Neuronal stem cell (in vitro differentiated cells): ENCODE results near the gene SAMSN1. TPM values are rescaled to one million over a fixed set of nuclear protein-coding genes. Genes with fewer than 3 reads are reported as not detected.

Experiments
- DNase-seq: peaks from one replicate; pipeline ENCODE4 v3.0.0-alpha.2; 2013; ENCODE audit warnings: low spot score
- H2AFZ ChIP-seq: one replicate; pipeline ENCODE4 v1.6.1; 2013; ENCODE audit warnings: mild to moderate bottlenecking, low read length, inconsistent platforms
- H2AK5ac ChIP-seq: 2 replicates; pipeline ENCODE4 v1.6.1; 2013; ENCODE audit warnings: low read depth, mild to moderate bottlenecking, inconsistent platforms, low read length, moderate library complexity, mixed read lengths
- H2BK120ac ChIP-seq: 2 replicates; pipeline ENCODE4 v1.6.1; 2013; ENCODE audit warnings: low read depth, mild to moderate bottlenecking, inconsistent platforms, low read length, moderate library complexity, mixed read lengths
- H2BK12ac ChIP-seq: one replicate; pipeline ENCODE4 v1.6.1; 2013; ENCODE audit warnings: low read length, inconsistent platforms
- H2BK15ac ChIP-seq: 2 replicates; pipeline ENCODE4 v1.6.1; 2013; ENCODE audit warnings: mild to moderate bottlenecking, low read length, inconsistent platforms, mixed read lengths
- H2BK5ac ChIP-seq: one replicate; pipeline ENCODE4 v1.6.1; 2013; ENCODE audit warnings: inconsistent platforms, mild to moderate bottlenecking, low read length, moderate library complexity
- H3K14ac ChIP-seq: one replicate; pipeline ENCODE4 v1.6.1; 2013; ENCODE audit warnings: low read length, inconsistent platforms
- H3K18ac ChIP-seq: 2 replicates; pipeline ENCODE4 v1.6.1; 2013; ENCODE audit warnings: low read length, inconsistent platforms
- H3K23ac ChIP-seq: 2 replicates; pipeline ENCODE4 v1.6.1; 2013; ENCODE audit warnings: low read depth, mild to moderate bottlenecking, mixed read lengths, low read length, inconsistent platforms; ENCODE audit not compliant: poor library complexity
- H3K27ac ChIP-seq: replicated peaks from 3 replicates; pipeline ENCODE4 v1.5.1; 2013; ENCODE audit warnings: low read length, inconsistent platforms
- H3K27me3 ChIP-seq, 3 experiments: 2 replicates each; pipeline ENCODE4 v1.6.1; 2013; ENCODE audit warnings: low read length in 3 of 3, mild to moderate bottlenecking in 2 of 3, inconsistent platforms in 1 of 3, low read depth in 1 of 3, mixed read lengths in 1 of 3, moderate library complexity in 1 of 3; ENCODE audit not compliant: control insufficient read depth in 3 of 3, insufficient read depth in 3 of 3
- H3K36me3 ChIP-seq, 2 donors: replicated peaks in 1 of 2; 2 replicates each; pipeline ENCODE4 v1.6.1; 2013; ENCODE audit warnings: low read length in 2 of 2; ENCODE audit not compliant: control insufficient read depth in 2 of 2, insufficient read depth in 2 of 2
- H3K4ac ChIP-seq: 2 replicates; pipeline ENCODE4 v1.6.1; 2013; ENCODE audit warnings: inconsistent platforms, mild to moderate bottlenecking, low read length, moderate library complexity
- H3K4me1 ChIP-seq, 2 donors: 1 replicate in 1 of 2; 2 replicates in 1 of 2; pipeline ENCODE4 v1.6.1; 2013; ENCODE audit warnings: low read length in 2 of 2, low read depth in 1 of 2; ENCODE audit not compliant: control insufficient read depth in 2 of 2, insufficient read depth in 1 of 2
- H3K4me2 ChIP-seq: one replicate; pipeline ENCODE4 v1.6.1; 2013; ENCODE audit warnings: mild to moderate bottlenecking, low read length, inconsistent platforms; ENCODE audit not compliant: insufficient read depth, poor library complexity, severe bottlenecking
- H3K4me3 ChIP-seq, 2 donors: 2 replicates each; pipeline ENCODE4 v1.5.1; 2013; ENCODE audit warnings: low read length in 2 of 2, mild to moderate bottlenecking in 2 of 2, inconsistent platforms in 1 of 2, moderate library complexity in 1 of 2
- H3K79me1 ChIP-seq: one replicate; pipeline ENCODE4 v1.6.1; 2013; ENCODE audit warnings: low read depth, mild to moderate bottlenecking, inconsistent platforms, low read length, moderate library complexity
- H3K9ac ChIP-seq: one replicate; pipeline ENCODE4 v1.6.1; 2013; ENCODE audit warnings: mild to moderate bottlenecking, low read depth, low read length, inconsistent platforms; ENCODE audit not compliant: poor library complexity
- H3K9me3 ChIP-seq, 2 donors: replicated peaks in 1 of 2; 2 replicates each; pipeline versions ENCODE3 to v1.6.1; 2013; ENCODE audit warnings: low read length in 2 of 2, mild to moderate bottlenecking in 2 of 2, inconsistent platforms in 1 of 2, low read depth in 1 of 2, mixed read lengths in 1 of 2, moderate library complexity in 1 of 2; ENCODE audit not compliant: control insufficient read depth in 2 of 2, insufficient read depth in 1 of 2
- H4K8ac ChIP-seq: one replicate; pipeline ENCODE4 v1.6.1; 2013; ENCODE audit warnings: low read depth, mild to moderate bottlenecking, inconsistent platforms, low read length, moderate library complexity
- H4K91ac ChIP-seq: one replicate; pipeline ENCODE4 v1.6.1; 2013; ENCODE audit warnings: low read length, low read depth, mild to moderate bottlenecking, inconsistent platforms; ENCODE audit not compliant: poor library complexity
- WGBS, 2 donors: extraction: QIAGEN DNeasy Blood & Tissue Kit; methylation state at CpG; one replicate each; pipeline ENCODE4 v1.1.7; 2013; ENCODE audit warnings: missing lambda C conversion rate in 2 of 2, mixed read lengths in 1 of 2; ENCODE audit not compliant: insufficient read length in 2 of 2, insufficient replicate concordance in 1 of 2; ENCODE audit errors: extremely low coverage in 2 of 2; 5-methylcytosine and 5-hydroxymethylcytosine counted together
- polyA plus RNA-seq, 2 experiments: library from polyadenylated mRNA; stranded (reverse); fragments of 200-250 nt; gene quantifications; one replicate each; pipeline ENCODE4 v1.2.3, GENCODE V29; 2013

The SAMSN1 gene
- not detected for polyA plus RNA-seq (2013, experiment 1 of 2)
- 0.04 TPM for polyA plus RNA-seq (2013, experiment 2 of 2)

DNA sequence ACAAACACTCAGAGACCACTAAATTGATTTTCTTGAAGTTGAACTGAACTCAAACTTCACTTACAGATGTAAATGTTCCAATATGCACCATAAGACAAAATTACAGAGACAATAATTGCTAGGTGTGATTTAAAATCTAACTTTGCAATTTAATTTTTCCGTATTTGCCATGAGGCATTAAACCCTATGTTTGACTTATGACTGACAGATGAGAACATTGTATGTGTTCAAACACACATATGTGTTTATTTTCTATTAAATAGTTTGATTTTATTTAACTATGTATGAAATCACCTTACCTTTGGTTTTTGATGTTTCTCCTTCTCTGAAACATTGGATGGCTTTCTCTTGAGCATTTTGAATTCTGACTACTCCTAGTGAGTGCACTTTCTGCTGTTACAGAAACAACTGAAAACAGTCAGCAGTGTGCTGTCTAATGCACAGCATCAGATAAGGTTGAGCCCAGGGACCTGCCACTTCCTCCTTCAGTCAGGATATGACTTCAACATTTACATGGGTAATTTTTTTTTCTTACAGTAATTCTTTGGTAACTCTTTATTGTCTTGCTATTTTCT is at the start of gene SAMSN1:
SAMSN1 (minus strand) TSS at position 410 of the 575 bp plus-strand sequence; CDS start at position 356, 54 bp downstream.
- no peak within 1 kb of the TSS for H4K91ac ChIP-seq
- no peak within 1 kb of the TSS for H3K27ac ChIP-seq
- no peaks in the 10 kb centered on the region for H3K9me3 ChIP-seq
- H3K4me2 ChIP-seq: no peak within 1 kb of the TSS
- H3K4me1 ChIP-seq: no peaks in the 10 kb centered on the region
- H4K8ac ChIP-seq: no peak within 1 kb of the TSS
- no peak within 1 kb of the TSS for H3K23ac ChIP-seq
- H3K79me1 ChIP-seq: no peaks in the 10 kb centered on the region
- no peak within 1 kb of the TSS for H3K14ac ChIP-seq
- H2AFZ ChIP-seq: no peak within 1 kb of the TSS
- no peak within 1 kb of the TSS for H3K4ac ChIP-seq
- no peaks in the 10 kb centered on the region for H3K36me3 ChIP-seq
- H2BK5ac ChIP-seq: no peak within 1 kb of the TSS
- no peak within 1 kb of the TSS for H2AK5ac ChIP-seq
- no peak within 1 kb of the TSS for H3K9ac ChIP-seq
- H2BK120ac ChIP-seq: no peak within 1 kb of the TSS
- H3K27me3 ChIP-seq: no peaks in the 10 kb centered on the region
- no peak within 1 kb of the TSS for H2BK15ac ChIP-seq
- no peak within 1 kb of the TSS for H2BK12ac ChIP-seq
- no peak within 1 kb of the TSS for H3K18ac ChIP-seq
- no peak for DNase-seq
- no peak within 1 kb of the TSS for H3K4me3 ChIP-seq
- no CpG with 5 or more reads among the region's 1 CpG for WGBS, 2 donors

DNA sequence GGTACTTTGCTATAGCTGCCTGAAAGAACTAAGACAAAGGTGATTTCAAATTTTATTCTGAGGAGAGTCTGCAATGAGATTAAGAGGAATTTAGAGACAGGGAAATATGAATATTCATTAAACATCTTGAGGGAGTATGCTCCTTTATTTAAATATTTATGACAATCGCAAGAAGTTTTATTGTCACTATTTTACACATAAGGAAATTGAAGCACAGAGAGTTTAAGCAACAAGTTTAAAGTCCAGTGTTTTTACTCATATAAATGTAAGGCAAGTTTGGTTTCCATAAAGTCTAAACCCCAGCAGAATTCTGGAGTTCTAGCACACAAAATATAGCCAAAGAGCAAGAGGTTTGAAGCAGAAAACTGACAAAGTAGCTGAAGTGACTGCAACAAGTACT is 49.3 kb upstream of the SAMSN1 start:
- no peak overlapping the region for H2AK5ac ChIP-seq
- WGBS, 2 donors: no CpG with 5 or more reads among the region's 1 CpG

DNA sequence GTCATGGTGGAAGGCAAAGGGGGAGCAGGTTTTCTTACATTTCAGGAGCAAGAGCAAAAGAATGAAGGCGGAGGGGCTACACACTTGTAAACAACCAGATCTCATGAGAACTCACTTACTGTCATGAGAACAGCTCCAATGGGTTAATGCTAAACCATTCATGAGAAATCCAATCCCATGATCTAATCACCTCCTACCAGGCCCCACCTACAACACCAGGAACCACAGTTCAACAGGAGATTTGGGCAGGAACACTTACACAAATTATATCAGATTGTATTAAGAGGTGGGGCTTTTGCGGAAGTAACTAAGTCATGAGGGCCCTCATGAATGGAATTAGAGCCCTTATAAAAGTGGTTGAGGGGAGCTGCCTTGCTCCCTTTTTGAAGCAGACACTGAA is 48.9 kb upstream of the SAMSN1 start:
- Histone ChIP-seq H2BK5ac (no peak overlapping the region), H3K79me1 (no peaks in the 10 kb centered on the region), H2AK5ac (no peak overlapping the region), H4K8ac (no peak overlapping the region), H3K9me3 (no peaks in the 10 kb centered on the region), H3K4me1 (no peaks in the 10 kb centered on the region), H3K18ac (no peak overlapping the region), H3K27me3 (no peaks in the 10 kb centered on the region), H3K4me2 (no peak overlapping the region), H2AFZ (no peak overlapping the region), H3K14ac (no peak overlapping the region), H3K27ac (no peak overlapping the region), H2BK120ac (no peak overlapping the region), H3K9ac (no peak overlapping the region), H2BK15ac (no peak overlapping the region), H3K4ac (no peak overlapping the region), H3K4me3 (no peak overlapping the region), H4K91ac (no peak overlapping the region), H3K36me3 (no peaks in the 10 kb centered on the region), H2BK12ac (no peak overlapping the region), H3K23ac (no peak overlapping the region)
- no peak for DNase-seq
- WGBS, 2 donors: no CpG with 5 or more reads among the region's 2 CpGs

More for the DNA sequence above, 49.3 kb upstream of the SAMSN1 start:
- Histone ChIP-seq H2AFZ (no peak overlapping the region), H3K4me3 (no peak overlapping the region), H3K36me3 (no peaks in the 10 kb centered on the region), H3K9me3 (no peaks in the 10 kb centered on the region), H3K9ac (no peak overlapping the region), H2BK15ac (no peak overlapping the region), H4K8ac (no peak overlapping the region), H2BK5ac (no peak overlapping the region), H3K4ac (no peak overlapping the region), H3K4me2 (no peak overlapping the region), H3K18ac (no peak overlapping the region), H3K4me1 (no peaks in the 10 kb centered on the region), H3K27me3 (no peaks in the 10 kb centered on the region), H2BK12ac (no peak overlapping the region), H3K27ac (no peak overlapping the region), H3K23ac (no peak overlapping the region), H3K79me1 (no peaks in the 10 kb centered on the region), H4K91ac (no peak overlapping the region), H2BK120ac (no peak overlapping the region), H3K14ac (no peak overlapping the region)
- no peak for DNase-seq

DNA sequence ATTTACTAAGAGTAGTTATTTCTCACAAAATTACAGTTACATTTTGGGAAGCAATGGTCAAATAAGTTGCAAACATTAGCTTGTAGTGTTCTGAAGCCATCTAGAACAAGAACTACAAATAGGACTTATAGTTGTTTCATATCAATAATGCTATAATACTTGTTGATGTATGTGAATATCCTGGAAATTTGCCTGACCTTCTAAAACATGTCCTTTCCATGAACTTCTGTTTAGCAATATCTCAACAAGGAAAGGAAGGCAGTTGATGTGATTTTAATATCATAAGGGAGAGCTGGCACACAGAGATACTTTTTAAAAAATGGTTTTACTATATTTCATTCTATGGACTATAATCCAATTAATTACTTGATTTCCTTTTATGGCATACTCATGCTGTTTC is 47.1 kb upstream of the SAMSN1 start:
- Histone ChIP-seq H2BK5ac (no peak overlapping the region), H3K4me2 (no peak overlapping the region), H4K91ac (no peak overlapping the region), H2AK5ac (no peak overlapping the region), H2AFZ (no peak overlapping the region), H3K27me3 (no peaks in the 10 kb centered on the region), H3K4ac (no peak overlapping the region), H3K9me3 (no peaks in the 10 kb centered on the region), H3K23ac (no peak overlapping the region), H4K8ac (no peak overlapping the region), H3K27ac (no peak overlapping the region), H3K18ac (no peak overlapping the region), H2BK120ac (no peak overlapping the region), H3K4me1 (no peaks in the 10 kb centered on the region), H2BK15ac (no peak overlapping the region), H3K36me3 (no peaks in the 10 kb centered on the region), H2BK12ac (no peak overlapping the region), H3K4me3 (no peak overlapping the region), H3K14ac (no peak overlapping the region), H3K9ac (no peak overlapping the region), H3K79me1 (no peaks in the 10 kb centered on the region)
- DNase-seq: no peak
